ENCODE data around the gene PLXNB2.

DNA sequence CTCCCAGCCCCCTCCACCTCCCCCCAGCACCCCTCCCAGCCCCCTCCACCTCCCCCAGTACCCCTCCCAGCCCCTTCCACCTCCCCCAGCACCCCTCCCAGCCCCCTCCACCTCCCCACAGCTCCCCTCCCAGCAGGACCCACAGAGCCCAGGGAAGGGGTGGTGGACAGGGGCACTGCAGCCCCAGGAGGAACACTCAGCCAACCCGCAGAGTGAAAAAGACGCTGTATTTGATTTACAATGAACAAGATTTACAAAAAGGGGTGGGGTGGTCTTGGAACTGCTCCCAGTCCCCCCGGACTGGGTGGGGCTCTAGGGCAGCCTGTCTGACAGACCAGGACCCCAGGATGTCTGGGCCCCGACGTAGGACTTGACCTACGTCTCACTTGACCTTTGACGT, 32.7 kb downstream of the PLXNB2 start:
- TF ChIP-seq, protein P1, sequence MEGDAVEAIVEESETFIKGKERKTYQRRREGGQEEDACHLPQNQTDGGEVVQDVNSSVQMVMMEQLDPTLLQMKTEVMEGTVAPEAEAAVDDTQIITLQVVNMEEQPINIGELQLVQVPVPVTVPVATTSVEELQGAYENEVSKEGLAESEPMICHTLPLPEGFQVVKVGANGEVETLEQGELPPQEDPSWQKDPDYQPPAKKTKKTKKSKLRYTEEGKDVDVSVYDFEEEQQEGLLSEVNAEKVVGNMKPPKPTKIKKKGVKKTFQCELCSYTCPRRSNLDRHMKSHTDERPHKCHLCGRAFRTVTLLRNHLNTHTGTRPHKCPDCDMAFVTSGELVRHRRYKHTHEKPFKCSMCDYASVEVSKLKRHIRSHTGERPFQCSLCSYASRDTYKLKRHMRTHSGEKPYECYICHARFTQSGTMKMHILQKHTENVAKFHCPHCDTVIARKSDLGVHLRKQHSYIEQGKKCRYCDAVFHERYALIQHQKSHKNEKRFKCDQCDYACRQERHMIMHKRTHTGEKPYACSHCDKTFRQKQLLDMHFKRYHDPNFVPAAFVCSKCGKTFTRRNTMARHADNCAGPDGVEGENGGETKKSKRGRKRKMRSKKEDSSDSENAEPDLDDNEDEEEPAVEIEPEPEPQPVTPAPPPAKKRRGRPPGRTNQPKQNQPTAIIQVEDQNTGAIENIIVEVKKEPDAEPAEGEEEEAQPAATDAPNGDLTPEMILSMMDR (IDR thresholded peaks at IDR 0.05): no peak
- TF ChIP-seq POLR2A (IDR thresholded peaks at IDR 0.05): no peak

All from heart left ventricle (tissue), 13 donors.